ENCODE measurements around the gene SLC30A5.

Gene SLC30A5

GRCh38 chr5:69167929-69168328 is 74.1 kb downstream of the SLC30A5 start:
- no peak for DNase-seq

GRCh38 chr5:69170495-69170894 is 76.7 kb downstream of the SLC30A5 start:
- no peak for DNase-seq

GRCh38 chr5:69170969-69171368 is 77.2 kb downstream of the SLC30A5 start:
- no peak for DNase-seq

Measured in right hindlimb (tissue), 1 donor.